Measurements from ENCODE around the gene GJB6.

GJB6 gene

GRCh38 chr13:20177049-20177831 lies 54.9 kb downstream of the GJB6 start:
- Histone ChIP-seq H3K4me1 (no peaks in the 10 kb centered on the region; the same call in 1 of the 2 replicates), H3K4me3 (ENCODE audit: low read depth, low read length) (no peak overlapping the region), H3K27me3 (peaks cover 39% of the 10 kb centered on the region), H3K9me3 (no peaks in the 10 kb centered on the region), H3K36me3 (no peaks in the 10 kb centered on the region)
- DNase-seq: no peak
- TF ChIP-seq, protein P1, sequence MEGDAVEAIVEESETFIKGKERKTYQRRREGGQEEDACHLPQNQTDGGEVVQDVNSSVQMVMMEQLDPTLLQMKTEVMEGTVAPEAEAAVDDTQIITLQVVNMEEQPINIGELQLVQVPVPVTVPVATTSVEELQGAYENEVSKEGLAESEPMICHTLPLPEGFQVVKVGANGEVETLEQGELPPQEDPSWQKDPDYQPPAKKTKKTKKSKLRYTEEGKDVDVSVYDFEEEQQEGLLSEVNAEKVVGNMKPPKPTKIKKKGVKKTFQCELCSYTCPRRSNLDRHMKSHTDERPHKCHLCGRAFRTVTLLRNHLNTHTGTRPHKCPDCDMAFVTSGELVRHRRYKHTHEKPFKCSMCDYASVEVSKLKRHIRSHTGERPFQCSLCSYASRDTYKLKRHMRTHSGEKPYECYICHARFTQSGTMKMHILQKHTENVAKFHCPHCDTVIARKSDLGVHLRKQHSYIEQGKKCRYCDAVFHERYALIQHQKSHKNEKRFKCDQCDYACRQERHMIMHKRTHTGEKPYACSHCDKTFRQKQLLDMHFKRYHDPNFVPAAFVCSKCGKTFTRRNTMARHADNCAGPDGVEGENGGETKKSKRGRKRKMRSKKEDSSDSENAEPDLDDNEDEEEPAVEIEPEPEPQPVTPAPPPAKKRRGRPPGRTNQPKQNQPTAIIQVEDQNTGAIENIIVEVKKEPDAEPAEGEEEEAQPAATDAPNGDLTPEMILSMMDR (IDR thresholded peaks at IDR 0.05; ENCODE audit: low read depth, low read length): no peak

DNA sequence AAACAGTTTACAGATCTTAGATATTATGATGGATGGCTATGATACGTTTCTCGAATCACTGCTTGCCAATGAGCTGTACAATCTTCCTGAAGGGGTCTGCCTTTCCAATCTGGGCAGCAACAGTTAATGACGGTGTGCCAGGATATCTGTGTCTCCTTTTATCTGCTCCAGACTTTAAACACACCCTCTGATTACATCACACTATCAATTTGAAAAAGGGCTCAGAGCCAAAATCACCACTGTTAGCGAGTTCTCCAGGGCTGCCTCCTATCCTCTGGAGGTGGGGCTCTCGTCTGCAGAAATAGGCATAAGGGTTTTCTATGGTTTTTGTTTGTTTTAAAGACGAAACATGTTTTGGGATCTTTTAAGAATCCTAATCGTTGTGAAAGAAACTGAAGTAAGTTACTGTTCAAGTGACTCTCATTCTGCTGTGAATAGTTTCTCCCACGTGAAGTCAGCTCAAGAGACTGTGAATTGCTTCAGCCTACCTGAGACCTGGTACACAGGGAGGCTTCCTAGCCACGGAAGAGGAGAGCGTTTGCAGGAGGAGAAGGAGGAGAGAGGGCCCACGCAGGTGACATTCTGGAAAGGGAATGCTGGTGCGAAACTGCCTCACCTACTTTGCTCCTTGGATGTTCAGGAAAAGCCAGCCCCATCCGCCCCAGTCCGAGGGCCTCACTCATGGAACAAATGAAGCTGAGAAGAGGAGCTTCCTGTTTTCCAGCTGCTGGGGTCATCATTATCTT lies 56.0 kb downstream of the GJB6 start:
- TF ChIP-seq, protein P1 (IDR thresholded peaks at IDR 0.05; ENCODE audit: low read depth, low read length): no peak
- no peak for DNase-seq
- no peak overlapping the region for H3K4me3 ChIP-seq (ENCODE audit: low read depth, low read length)
- no peaks in the 10 kb centered on the region for H3K36me3 ChIP-seq
- H3K4me1 ChIP-seq: no peaks in the 10 kb centered on the region; the same call in 1 of the 2 replicates
- H3K9me3 ChIP-seq: no peaks in the 10 kb centered on the region
- peaks cover 36% of the 10 kb centered on the region for H3K27me3 ChIP-seq

DNA sequence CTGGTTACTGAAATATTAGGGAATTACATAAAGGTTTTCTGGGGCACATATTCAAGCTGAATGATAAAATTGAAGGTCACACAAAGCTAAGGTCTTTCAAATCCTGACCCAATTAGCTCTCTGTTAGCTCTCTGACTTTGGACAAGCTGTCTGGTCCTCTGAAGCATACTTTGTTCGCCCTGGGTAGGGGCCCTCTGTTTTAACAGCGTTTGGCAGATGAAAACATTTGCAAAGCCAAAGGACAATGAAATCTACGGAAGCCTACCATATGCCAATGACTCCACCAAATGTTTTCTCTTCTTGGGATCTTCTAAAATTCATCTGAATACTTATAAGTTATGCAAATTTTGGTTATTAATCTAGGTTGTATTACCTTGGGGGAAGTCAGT lies 56.7 kb downstream of the GJB6 start:
- TF ChIP-seq, protein P1 (IDR thresholded peaks at IDR 0.05; ENCODE audit: low read depth, low read length): no peak
- peaks cover 30% of the 10 kb centered on the region for H3K27me3 ChIP-seq
- no peaks in the 10 kb centered on the region for H3K9me3 ChIP-seq
- DNase-seq: no peak
- H3K4me3 ChIP-seq (ENCODE audit: low read depth, low read length): no peak overlapping the region
- H3K4me1 ChIP-seq: no peaks in the 10 kb centered on the region; the same call in 1 of the 2 replicates
- no peaks in the 10 kb centered on the region for H3K36me3 ChIP-seq

DNA sequence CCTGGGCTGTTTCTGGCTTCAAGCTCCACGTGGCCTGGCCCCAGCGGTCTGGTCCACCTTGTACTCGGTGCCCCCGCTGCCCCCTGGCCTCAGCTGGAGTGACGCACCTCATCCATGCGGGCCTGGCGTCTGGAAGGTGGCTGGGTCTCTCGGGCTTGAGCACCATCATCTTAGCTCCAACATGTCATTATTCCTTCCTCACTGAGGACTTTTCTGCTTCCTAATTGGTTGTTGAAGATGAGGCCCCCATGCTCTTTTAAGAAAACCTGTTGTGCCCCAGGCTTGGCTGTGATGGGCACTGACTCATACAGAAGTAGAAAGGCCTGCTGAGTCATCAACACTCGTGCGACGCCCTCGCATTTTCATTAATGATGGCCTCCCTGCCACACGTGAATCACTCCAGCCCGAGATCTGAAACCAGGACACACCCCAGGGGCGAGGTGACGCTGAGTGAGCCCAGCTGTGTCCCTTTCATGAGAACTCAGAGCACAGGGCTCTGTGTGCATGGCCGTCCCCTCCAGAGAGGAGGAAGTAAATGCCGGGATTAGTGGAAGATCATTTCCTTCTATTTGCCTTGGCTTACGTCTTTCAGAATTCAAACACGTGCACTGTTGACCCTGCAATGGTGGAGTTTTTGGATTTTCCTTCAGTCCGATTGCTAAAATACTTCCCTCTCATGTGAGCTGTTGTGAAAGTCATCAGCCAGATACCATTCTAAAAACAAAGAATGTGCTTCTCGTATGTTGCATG lies 57.3 kb downstream of the GJB6 start:
- Histone ChIP-seq H3K4me1 (no peaks in the 10 kb centered on the region; the same call in 1 of the 2 replicates), H3K4me3 (ENCODE audit: low read depth, low read length) (no peak overlapping the region), H3K27me3 (peaks cover 25% of the 10 kb centered on the region), H3K9me3 (no peaks in the 10 kb centered on the region), H3K36me3 (no peaks in the 10 kb centered on the region)
- DNase-seq: peak; percentile 48
- TF ChIP-seq, protein P1 (IDR thresholded peaks at IDR 0.05; ENCODE audit: low read depth, low read length): no peak

GRCh38 chr13:20173116-20173746 lies 58.9 kb downstream of the GJB6 start:
- peaks cover 20% of the 10 kb centered on the region for H3K27me3 ChIP-seq

More at GRCh38 chr13:20173116-20173746, 58.9 kb downstream of the GJB6 start:
- Histone ChIP-seq H3K9me3 (no peaks in the 10 kb centered on the region), H3K36me3 (no peaks in the 10 kb centered on the region), H3K4me3 (ENCODE audit: low read depth, low read length) (no peak overlapping the region), H3K4me1 (no peaks in the 10 kb centered on the region; the same call in 1 of the 2 replicates)
- TF ChIP-seq, protein P1 (IDR thresholded peaks at IDR 0.05; ENCODE audit: low read depth, low read length): no peak
- DNase-seq: no peak

All from BE2C (cell line).